ENCODE measurements around the gene TUT4. TPM values are rescaled to one million over a fixed set of nuclear protein-coding genes. Genes with fewer than 3 reads are reported as not detected.

Gene TUT4, protein sequence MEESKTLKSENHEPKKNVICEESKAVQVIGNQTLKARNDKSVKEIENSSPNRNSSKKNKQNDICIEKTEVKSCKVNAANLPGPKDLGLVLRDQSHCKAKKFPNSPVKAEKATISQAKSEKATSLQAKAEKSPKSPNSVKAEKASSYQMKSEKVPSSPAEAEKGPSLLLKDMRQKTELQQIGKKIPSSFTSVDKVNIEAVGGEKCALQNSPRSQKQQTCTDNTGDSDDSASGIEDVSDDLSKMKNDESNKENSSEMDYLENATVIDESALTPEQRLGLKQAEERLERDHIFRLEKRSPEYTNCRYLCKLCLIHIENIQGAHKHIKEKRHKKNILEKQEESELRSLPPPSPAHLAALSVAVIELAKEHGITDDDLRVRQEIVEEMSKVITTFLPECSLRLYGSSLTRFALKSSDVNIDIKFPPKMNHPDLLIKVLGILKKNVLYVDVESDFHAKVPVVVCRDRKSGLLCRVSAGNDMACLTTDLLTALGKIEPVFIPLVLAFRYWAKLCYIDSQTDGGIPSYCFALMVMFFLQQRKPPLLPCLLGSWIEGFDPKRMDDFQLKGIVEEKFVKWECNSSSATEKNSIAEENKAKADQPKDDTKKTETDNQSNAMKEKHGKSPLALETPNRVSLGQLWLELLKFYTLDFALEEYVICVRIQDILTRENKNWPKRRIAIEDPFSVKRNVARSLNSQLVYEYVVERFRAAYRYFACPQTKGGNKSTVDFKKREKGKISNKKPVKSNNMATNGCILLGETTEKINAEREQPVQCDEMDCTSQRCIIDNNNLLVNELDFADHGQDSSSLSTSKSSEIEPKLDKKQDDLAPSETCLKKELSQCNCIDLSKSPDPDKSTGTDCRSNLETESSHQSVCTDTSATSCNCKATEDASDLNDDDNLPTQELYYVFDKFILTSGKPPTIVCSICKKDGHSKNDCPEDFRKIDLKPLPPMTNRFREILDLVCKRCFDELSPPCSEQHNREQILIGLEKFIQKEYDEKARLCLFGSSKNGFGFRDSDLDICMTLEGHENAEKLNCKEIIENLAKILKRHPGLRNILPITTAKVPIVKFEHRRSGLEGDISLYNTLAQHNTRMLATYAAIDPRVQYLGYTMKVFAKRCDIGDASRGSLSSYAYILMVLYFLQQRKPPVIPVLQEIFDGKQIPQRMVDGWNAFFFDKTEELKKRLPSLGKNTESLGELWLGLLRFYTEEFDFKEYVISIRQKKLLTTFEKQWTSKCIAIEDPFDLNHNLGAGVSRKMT (N-terminal part only)
- total RNA-seq: 100 to 1,000 TPM in 3 of 4 donors, 10 to 100 TPM in 1; 90.5 to 169 (median 120) TPM

DNA sequence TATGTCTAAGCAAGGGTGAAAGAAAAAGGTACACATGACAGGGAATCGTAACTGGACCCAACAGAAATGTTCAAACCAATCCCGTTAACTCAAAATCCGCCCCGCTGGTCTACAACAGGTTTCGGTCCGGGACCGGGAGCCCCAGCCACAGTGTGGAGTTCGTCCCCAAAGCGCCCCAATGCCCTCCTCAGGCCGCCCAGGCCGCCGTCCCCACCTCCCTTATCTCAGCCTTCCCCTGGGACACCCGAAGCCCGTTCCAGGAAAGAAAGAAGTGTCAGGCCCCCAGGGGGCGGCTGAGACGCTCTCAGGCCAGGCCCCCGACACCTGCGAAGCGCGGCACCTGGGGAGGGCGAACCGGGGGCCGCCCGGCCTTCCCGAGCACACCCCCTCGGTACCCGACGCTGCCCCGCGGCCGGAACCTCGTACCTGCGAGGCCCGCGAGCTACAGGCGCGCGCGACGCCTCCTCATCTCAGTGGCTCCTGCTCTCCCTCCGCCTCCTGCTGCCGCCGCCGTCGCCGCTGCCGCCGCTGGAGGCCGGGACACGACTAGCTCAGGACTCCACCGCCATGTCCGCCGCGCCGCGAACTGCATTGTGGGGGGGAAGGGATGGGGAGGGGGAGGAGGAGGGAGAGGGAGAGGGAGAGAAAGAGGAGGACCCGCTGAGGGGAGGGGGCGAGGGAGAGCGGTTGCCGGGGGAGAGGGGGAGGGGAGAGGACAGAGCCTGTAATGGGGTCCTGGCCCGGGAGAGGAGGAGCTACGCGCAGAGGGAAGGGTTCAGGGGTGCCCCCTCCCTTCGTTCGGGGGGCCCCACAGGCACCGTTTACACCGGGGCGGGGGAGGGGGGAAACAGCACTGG, at the start of gene TUT4:
TSS of gene TUT4 (minus strand) at position 588 of the 857 bp plus-strand sequence. CDS start 26,812 bp downstream, outside the sequence.
- no peaks in the 10 kb centered on the region for H3K36me3 ChIP-seq
- H3K4me1 ChIP-seq: peaks cover 11 to 18% of the 10 kb centered on the region in 2 donors
- H3K9me3 ChIP-seq: no peaks in the 10 kb centered on the region
- peak within 1 kb of the TSS; percentile 57 to 81 (median 58) for H3K4me3 ChIP-seq (replicated peaks in 1 of 3)
- TF ChIP-seq POLR2A (IDR thresholded peaks at IDR 0.05): peak in 1 of 2 donors; percentile 70
- TF ChIP-seq, protein P1, sequence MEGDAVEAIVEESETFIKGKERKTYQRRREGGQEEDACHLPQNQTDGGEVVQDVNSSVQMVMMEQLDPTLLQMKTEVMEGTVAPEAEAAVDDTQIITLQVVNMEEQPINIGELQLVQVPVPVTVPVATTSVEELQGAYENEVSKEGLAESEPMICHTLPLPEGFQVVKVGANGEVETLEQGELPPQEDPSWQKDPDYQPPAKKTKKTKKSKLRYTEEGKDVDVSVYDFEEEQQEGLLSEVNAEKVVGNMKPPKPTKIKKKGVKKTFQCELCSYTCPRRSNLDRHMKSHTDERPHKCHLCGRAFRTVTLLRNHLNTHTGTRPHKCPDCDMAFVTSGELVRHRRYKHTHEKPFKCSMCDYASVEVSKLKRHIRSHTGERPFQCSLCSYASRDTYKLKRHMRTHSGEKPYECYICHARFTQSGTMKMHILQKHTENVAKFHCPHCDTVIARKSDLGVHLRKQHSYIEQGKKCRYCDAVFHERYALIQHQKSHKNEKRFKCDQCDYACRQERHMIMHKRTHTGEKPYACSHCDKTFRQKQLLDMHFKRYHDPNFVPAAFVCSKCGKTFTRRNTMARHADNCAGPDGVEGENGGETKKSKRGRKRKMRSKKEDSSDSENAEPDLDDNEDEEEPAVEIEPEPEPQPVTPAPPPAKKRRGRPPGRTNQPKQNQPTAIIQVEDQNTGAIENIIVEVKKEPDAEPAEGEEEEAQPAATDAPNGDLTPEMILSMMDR (IDR thresholded peaks at IDR 0.05): no peak
- intact Hi-C loops (cut with DNase I): no loop called here
- peak; percentile 77 to 79 for DNase-seq
- no peaks in the 10 kb centered on the region for H3K27me3 ChIP-seq
- WGBS, 2 donors: 0% methylated on average over 18 to 21 of the region's 68 CpGs
- H3K27ac ChIP-seq: peak within 1 kb of the TSS; percentile 86 to 93 (median 91)

DNA sequence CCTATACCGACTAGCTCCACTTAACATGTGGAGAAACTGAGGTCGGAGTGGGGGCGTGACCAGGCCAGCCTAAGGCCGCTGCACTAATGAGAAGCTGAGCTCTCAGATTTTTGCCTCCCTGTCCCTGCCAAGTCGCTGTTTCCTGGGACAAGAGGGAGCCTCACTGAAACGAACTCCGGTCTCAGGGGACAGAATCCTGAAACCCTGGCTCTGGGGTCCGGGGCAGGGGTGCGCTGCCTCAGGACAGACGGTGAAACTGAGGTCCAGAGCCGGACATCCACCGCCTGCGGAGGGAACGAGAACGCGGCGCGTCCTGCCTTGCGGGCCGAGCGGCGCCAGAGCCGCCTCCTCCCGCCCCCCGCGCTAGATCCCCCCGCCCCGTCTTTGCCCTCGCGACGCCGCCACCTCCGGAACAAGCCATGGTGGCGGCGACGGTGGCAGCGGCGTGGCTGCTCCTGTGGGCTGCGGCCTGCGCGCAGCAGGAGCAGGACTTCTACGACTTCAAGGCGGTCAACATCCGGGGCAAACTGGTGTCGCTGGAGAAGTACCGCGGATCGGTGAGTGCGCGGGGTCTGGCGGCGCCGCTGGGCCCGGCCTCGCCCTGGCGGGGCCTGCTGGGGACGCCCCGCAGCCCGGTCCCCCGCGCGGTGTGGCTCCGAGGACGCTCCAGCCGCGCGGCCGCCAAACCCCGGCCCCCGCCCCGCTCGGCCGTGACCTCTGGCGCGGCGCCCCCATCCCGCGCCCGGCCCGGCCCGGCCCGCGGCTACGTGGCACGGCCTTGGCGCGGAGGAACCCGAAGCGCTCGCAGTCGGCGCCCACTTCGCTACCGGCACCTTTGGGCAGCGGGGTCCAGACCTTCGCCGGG, 49.3 kb upstream of the TUT4 start, which contains the start of gene GPX7:
TSS of gene GPX7 (plus strand) at position 381 of the 865 bp plus-strand sequence. CDS start at position 420, 39 bp downstream.
- peaks cover 35 to 69% of the 10 kb centered on the region in 2 donors for H3K4me1 ChIP-seq
- TF ChIP-seq, protein P1 (IDR thresholded peaks at IDR 0.05): no peak
- peak in 1 of 2 donors; percentile 58 for TF ChIP-seq POLR2A (IDR thresholded peaks at IDR 0.05)
- peak within 1 kb of the TSS; percentile 29 to 56 (median 38) for H3K4me3 ChIP-seq (replicated peaks in 1 of 3)
- no peaks in the 10 kb centered on the region for H3K27me3 ChIP-seq
- DNase-seq: peak; percentile 42 to 55
- WGBS, 2 donors: 5 to 18% methylated on average over 11 to 30 of the region's 97 CpGs
- H3K36me3 ChIP-seq: no peaks in the 10 kb centered on the region
- intact Hi-C loops (cut with DNase I): no loop called here
- peak within 1 kb of the TSS; percentile 75 to 89 (median 83) for H3K27ac ChIP-seq
- H3K9me3 ChIP-seq: no peaks in the 10 kb centered on the region

DNA sequence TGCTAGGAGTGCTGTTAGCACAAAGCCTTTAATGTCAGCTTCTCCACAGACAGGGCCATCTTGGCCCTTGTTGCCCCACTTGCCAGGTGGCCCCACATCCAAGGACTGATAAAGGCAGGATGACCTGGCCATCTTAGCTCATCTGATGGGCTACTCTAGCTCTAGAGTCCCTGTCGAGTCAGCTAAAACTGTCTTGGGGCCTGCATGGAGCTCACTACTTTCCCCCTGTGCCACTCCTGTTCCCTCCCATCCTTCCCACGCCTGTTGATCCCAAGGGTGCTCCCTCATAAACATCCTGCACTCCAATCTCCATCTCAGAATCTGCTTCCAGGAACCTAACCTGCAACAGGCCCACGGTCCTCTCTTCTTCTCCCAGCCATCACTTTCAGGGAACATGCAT, 48.6 kb upstream of the TUT4 start:
- TF ChIP-seq POLR2A (IDR thresholded peaks at IDR 0.05): no peak
- TF ChIP-seq, protein P1 (IDR thresholded peaks at IDR 0.05): no peak
- Histone ChIP-seq H3K4me3 (replicated peaks in 1 of 3) (no peak overlapping the region), H3K9me3 (no peaks in the 10 kb centered on the region), H3K4me1 (peaks cover 30 to 62% of the 10 kb centered on the region in 2 donors), H3K27ac (peak overlapping the region in 2 of 3 donors; percentile 83 to 89), H3K27me3 (no peaks in the 10 kb centered on the region), H3K36me3 (no peaks in the 10 kb centered on the region)
- intact Hi-C loops (cut with DNase I): no loop called here
- no peak for DNase-seq
- WGBS, 2 donors: 84 to 94% methylated on average over 3 of the region's 3 CpGs
